Type B pancreatic cell (in vitro differentiated cells): ENCODE measurements around the gene FCF1. TPM values are rescaled to one million over a fixed set of nuclear protein-coding genes. Genes with fewer than 3 reads are reported as not detected.
A peak's percentile ranks its signal among the peaks of the same experiment; 100 is the strongest.

Experiments
- DNase-seq: peaks from one replicate; pipeline ENCODE4 v3.0.0; 2021; ENCODE audit warnings: mixed read lengths; ENCODE audit not compliant: unreplicated experiment; ENCODE audit errors: extremely low spot score
- H3K27ac Mint-ChIP-seq: 2 replicates; pipeline ENCODE4 v1.8.0; 2021; ENCODE audit warnings: mild to moderate bottlenecking, mixed read lengths
- H3K27me3 Mint-ChIP-seq: 2 replicates; pipeline ENCODE4 v1.8.0; 2021; ENCODE audit warnings: mixed read lengths
- H3K36me3 Mint-ChIP-seq: 2 replicates; pipeline ENCODE4 v1.8.0; 2021; ENCODE audit warnings: mixed read lengths
- H3K4me1 Mint-ChIP-seq: one replicate; pipeline ENCODE4 v1.8.0; 2021; ENCODE audit warnings: mixed read lengths; ENCODE audit not compliant: unreplicated experiment
- H3K4me3 Mint-ChIP-seq: 2 replicates; pipeline ENCODE4 v1.8.0; 2021; ENCODE audit warnings: mild to moderate bottlenecking, mixed read lengths
- H3K9me3 Mint-ChIP-seq: 2 replicates; pipeline ENCODE4 v1.8.0; 2021; ENCODE audit warnings: mixed read lengths
- CTCF ChIP-seq: fragments of 200-600 bp; sonication (generic); conservative IDR thresholded peaks from 2 replicates; pipeline ENCODE4 v1.5.0; 2021; ENCODE audit warnings: antibody characterized with exemption, mild to moderate bottlenecking
- total RNA-seq: library from RNA; stranded (reverse); gene quantifications from 2 replicates; pipeline ENCODE4 v1.2.1, GENCODE V29; 2021; ENCODE audit warnings: low replicate concordance

The FCF1 gene
- total RNA-seq, 1 donor from 2014 or later, result 48.0 TPM

GRCh38 chr14:74710480-74710879 is 2.5 kb upstream of the FCF1 start:
- no peaks in the 10 kb centered on the region for H3K9me3 Mint-ChIP-seq
- H3K4me1 Mint-ChIP-seq, result peaks cover 19% of the 10 kb centered on the region
- no peaks in the 10 kb centered on the region for H3K27me3 Mint-ChIP-seq
- peaks cover 3% of the 10 kb centered on the region for H3K36me3 Mint-ChIP-seq
- no peak for TF ChIP-seq CTCF
- no peak for DNase-seq
- peak overlapping the region; percentile 57 for H3K27ac Mint-ChIP-seq
- H3K4me3 Mint-ChIP-seq, result peak overlapping the region; percentile 60

GRCh38 chr14:74711651-74712050 is 1.3 kb upstream of the FCF1 start:
- Mint-ChIP-seq H3K4me3 (peak overlapping the region; percentile 100), H3K4me1 (peaks cover 18% of the 10 kb centered on the region), H3K27ac (peak overlapping the region; percentile 97), H3K36me3 (peaks cover 3% of the 10 kb centered on the region), H3K9me3 (no peaks in the 10 kb centered on the region), H3K27me3 (no peaks in the 10 kb centered on the region)
- DNase-seq, result no peak
- no peak for TF ChIP-seq CTCF

- Mint-ChIP-seq H3K27me3 (no peaks in the 10 kb centered on the region), H3K4me1 (peaks cover 18% of the 10 kb centered on the region), H3K36me3 (peaks cover 3% of the 10 kb centered on the region), H3K9me3 (no peaks in the 10 kb centered on the region), H3K27ac (peak overlapping the region; percentile 97), H3K4me3 (peak overlapping the region; percentile 100)
- TF ChIP-seq CTCF, result no peak
- DNase-seq, result no peak
Observed at GRCh38 chr14:74713395-74713735, 421 bp downstream of the FCF1 start.

GRCh38 chr14:74720526-74720925 is 7.6 kb downstream of the FCF1 start:
- Mint-ChIP-seq H3K27ac (no peak overlapping the region), H3K36me3 (peaks cover 13% of the 10 kb centered on the region), H3K9me3 (no peaks in the 10 kb centered on the region), H3K4me1 (no peaks in the 10 kb centered on the region), H3K27me3 (no peaks in the 10 kb centered on the region), H3K4me3 (no peak overlapping the region)
- no peak for DNase-seq
- TF ChIP-seq CTCF, result no peak

GRCh38 chr14:74723134-74723533 is 10.2 kb downstream of the FCF1 start:
- Mint-ChIP-seq H3K36me3 (peaks cover 13% of the 10 kb centered on the region), H3K27me3 (no peaks in the 10 kb centered on the region), H3K9me3 (no peaks in the 10 kb centered on the region), H3K4me1 (no peaks in the 10 kb centered on the region), H3K4me3 (no peak overlapping the region), H3K27ac (no peak overlapping the region)
- no peak for DNase-seq
- no peak for TF ChIP-seq CTCF

GRCh38 chr14:74732387-74732786 is 19.4 kb downstream of the FCF1 start:
- no peak for DNase-seq

More at GRCh38 chr14:74732387-74732786, 19.4 kb downstream of the FCF1 start:
- no peak for TF ChIP-seq CTCF
- Mint-ChIP-seq H3K27ac (no peak overlapping the region), H3K4me3 (no peak overlapping the region), H3K27me3 (no peaks in the 10 kb centered on the region), H3K4me1 (no peaks in the 10 kb centered on the region), H3K9me3 (no peaks in the 10 kb centered on the region), H3K36me3 (peaks cover 13% of the 10 kb centered on the region)
